ENCODE results near the gene G2E3.
A peak's percentile ranks its signal among the peaks of the same experiment; 100 is the strongest.
"Not testable (repeated sequence)": the region's sequence is repeated elsewhere in the genome, so short reads cannot be mapped to it uniquely, and the experiment has no call there.

G2E3 gene

DNA sequence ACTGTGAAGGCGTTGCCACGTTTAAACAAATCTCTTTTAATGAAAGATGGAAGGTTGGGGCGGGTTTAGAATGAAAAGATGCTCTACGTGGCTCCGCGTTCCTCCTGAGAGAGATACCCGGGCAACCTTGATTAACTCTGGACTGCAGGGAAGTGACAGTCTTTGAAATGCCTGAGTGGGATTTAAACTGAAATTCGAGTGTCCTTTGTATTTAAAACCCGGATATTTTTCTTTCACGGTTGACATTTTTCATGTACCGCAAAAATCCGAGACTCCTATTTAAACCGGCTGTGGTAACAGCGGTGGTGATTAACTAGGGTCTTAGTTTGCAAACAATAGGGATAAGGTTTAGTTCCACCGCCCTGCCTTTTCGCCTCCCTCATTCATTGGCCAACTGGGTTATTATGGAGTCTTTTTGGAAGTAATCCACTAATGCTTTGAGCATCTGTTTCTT lies 707 bp downstream of the G2E3 start:
- DNase-seq (ENCODE audit: insufficient read length, low spot score) = no peak
- peak; percentile 44 for FAIRE-seq

DNA sequence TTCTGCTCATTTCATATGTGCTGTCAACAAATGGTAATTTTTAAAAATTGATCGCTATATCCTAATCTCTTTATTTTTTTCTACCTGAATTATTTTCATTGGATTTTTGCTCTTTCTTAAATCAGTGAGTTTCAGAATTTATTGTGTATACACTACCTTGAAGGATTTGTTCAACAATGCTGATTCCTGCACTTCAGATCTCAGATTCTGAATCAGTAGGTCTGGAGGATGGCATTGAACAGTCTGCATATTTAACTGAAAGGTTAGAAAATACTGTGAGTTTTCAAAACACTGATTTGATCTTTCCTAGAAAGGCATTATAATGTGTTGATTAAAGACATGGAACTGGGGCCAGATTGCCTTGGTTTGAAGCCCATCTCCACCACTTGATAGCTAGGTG lies 1.6 kb downstream of the G2E3 start:
- FAIRE-seq (no peak), DNase-seq (ENCODE audit: insufficient read length, low spot score) (no peak)

DNA sequence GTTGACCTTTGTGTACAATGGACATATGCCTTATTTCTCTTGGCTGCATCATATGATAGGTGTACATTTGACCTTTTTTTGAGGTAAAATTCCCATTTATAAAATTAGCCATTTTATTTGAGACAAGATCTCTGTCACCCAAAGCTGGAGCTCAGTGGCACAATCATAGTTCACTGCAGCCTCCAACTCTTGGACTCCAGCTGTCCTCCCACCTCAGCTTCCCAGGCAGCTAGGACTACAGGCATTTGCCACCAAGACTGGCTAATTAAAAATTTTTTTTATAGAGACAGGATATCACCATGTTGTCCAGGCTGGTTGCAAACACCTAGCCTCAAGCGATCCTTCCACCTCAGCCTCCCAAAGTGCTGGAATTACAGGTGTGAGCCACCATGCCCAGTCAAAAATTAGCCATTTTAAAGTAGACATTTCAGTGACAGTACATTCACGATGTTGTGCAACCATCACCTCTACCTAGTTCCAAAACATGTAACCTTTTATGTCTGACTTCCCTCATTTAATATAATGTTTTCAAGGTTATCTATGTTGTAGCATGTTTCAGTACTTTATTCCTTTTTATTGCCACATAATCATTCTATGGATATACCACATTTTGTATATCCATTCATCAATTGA lies 5.4 kb downstream of the G2E3 start:
- FAIRE-seq = no peak

DNA sequence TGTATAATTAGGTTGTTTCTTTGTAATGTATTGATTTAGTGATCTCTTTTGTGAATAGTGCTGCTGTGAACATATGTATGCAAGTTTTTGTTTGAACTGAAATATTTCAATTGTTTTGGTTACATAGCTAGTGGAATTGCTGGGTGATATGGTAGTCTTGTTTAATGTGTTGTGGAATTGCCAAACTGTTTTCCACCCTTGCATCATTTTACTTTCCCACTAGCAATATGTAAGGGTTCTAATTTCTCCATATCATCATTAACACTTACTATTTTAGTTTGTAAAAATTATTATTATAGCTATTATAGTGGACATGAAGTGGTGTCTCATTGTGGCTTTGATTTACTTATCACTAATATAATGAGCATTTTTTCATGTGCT lies 5.9 kb downstream of the G2E3 start:
- FAIRE-seq (peak; percentile 9), DNase-seq (ENCODE audit: insufficient read length, low spot score) (no peak)

More for the DNA sequence above, 5.4 kb downstream of the G2E3 start:
- DNase-seq (ENCODE audit: insufficient read length, low spot score) = no peak

DNA sequence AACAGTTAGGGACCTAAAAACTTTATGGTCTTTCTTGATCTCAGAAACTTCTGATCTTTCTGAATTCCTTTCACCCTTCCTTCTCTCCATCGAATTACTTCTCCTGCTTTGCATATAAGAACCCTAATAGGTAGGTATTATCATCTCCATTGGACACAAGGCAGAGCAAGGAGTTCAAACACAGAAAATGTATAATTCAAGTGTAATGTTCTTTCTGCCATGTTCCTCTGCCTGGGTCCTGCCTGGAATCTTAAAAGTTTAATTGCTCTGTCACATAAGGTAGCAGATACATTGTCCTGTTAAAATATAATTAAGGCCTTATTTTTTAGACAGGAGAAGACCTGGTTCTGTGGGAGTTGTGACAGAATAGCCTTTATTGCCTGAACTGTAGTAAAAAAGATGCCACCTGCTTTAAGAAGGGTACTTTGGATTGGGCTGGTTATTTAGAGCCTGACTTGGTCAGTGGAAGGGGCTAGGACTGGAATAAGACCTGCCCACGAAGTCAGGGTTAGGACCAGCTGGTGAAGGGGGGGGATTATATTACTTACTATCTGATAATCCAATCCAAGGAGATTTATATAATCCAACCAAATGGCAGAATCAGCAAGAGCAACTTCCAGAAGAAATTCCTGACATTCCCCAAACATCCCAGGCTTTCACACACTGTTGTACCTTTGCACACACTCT lies 10.4 kb downstream of the G2E3 start:
- FAIRE-seq = peak; percentile 86
- no peak for DNase-seq (ENCODE audit: insufficient read length, low spot score)

DNA sequence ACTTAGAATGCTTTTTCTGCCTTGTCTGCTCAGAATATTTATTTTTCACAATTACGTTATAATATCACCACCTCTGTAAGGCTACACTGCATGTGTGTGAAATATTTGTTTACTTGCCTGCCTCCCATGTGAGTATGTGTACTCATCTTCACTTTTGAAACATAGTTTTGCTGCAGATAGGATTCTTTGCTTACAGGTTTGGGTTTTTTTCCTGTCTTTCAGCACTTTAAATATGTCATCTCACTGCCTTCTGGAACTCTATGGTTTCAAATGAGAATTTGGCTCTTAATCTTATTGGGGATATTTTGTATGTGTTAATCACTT lies 10.9 kb downstream of the G2E3 start:
- no peak for FAIRE-seq

DNA sequence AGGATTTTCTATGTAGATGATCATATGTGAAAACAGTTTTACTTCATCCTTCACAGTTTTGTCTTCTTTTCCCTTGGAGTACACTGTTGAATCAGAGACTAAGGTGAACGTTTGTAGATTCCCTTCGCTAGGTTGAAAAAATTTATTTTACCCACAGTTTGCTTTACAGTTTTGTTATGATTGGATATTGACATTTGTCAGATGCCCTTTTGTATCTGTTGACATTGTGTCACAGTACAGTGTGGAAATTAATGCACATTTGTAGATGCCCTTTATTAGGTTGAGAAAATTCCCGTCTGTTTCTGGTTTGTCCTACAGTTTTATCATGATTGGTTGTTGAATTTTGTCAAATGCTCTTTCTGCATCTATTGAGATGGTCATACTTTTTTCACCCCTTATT lies 13.3 kb downstream of the G2E3 start:
- FAIRE-seq = peak; percentile 76
- DNase-seq (ENCODE audit: insufficient read length, low spot score) = no peak

More for the DNA sequence above, 10.9 kb downstream of the G2E3 start:
- no peak for DNase-seq (ENCODE audit: insufficient read length, low spot score)

DNA sequence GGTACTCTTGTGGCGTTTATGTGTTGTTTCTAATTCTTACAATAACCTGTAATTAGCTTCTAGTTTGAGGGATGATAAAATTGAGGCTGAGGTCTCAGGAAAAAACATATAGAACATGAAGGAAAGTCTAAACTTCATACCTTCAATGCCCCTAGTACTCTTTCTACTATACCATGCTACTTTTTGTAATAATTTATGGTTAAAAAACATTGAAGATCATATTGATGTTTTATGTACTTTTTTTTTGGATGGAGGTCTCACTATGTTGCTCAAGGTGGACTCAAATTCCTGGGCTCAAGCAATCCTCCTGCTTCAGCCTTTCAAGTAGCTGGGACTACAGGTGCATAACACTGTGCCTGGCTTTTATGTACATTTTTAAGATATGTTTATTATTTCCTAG lies 13.8 kb downstream of the G2E3 start:
- no peak for FAIRE-seq
- DNase-seq (ENCODE audit: insufficient read length, low spot score) = no peak

DNA sequence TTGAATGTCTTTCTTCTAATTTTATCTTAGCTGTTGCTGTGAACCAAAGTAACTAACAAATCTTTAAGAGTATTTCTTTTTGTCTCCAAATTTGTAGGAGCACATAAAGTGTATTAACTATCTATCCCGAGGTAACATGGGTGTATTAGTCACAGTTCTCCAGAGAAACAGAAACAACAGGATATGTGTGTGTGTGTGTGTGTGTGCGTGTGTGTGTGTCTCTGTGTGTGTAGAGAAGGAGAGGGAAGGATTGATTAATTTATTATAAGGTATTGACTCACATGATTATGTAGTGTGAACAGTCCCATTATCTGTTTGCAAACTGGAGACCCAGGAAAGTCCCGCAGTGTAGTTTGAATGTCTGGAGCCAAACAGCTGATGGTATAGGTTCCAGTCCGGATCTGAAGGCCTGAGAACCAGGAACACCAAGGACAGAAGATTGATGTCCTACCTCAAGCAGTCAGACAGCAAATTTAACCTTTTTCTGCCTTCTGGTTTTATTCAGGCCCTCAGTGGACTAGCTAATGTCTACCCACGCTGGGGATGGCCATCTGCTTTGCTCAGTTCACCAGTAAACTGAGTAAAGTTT lies 14.4 kb downstream of the G2E3 start:
- FAIRE-seq = peak; percentile 91
- DNase-seq (ENCODE audit: insufficient read length, low spot score) = no peak

DNA sequence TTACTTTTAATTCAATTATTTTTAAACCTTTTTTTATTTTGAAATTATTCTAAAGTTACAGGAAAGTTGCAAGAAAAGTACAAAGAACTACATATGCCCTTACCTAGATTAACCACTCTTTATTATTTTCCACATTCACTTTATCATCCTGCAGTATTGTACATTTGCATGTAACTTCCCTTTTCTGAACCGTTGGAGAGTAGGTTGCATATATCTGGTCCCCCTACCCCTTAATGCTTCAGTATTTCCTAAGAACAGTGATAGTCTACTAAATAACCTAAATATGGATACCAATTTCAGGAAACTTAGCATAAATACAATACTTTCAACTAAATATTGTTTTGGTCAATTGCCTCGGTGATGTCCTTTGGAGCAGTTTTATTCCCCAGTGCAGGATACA lies 15.0 kb downstream of the G2E3 start:
- DNase-seq (ENCODE audit: insufficient read length, low spot score) (no peak), FAIRE-seq (no peak)

DNA sequence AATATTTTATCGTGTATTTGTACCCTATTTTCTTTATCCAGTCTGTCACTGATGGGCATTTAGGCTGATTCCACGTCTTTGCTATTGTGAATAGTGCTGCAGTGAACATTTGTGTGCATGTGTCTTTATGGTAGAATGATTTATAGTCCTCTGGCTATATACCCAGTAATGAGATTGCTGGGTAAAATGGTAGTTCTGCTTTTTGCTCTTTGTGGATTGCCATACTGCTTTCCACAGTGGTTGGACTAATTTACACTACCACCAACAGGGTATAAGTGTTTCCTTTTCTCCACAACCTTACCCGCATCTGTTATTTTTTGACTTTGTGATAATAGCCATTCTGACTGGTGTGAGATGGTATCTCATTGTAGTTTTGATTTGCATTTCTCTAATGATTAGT lies 15.8 kb downstream of the G2E3 start:
- peak; percentile 80 for FAIRE-seq
- DNase-seq (ENCODE audit: insufficient read length, low spot score) = not testable (repeated sequence)

DNA sequence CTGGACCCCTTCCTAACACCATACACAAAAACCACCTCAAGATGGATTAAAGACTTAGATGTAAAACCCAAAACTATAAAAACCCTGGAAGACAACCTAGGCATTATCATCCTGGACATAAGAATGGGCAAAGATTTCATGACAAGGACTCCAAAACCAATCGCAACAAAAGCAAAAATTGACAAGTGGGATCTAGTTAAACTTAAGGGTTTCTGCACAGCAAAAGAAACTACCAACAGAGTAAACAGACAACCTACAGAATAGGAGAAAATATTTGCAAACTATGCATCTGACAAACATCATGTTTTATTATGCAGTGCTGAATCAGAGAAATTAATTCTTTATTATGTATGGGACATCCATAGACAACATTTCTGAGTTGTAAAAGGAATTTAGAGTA lies 17.4 kb downstream of the G2E3 start:
- not testable (repeated sequence) for DNase-seq (ENCODE audit: insufficient read length, low spot score); FAIRE-seq

DNA sequence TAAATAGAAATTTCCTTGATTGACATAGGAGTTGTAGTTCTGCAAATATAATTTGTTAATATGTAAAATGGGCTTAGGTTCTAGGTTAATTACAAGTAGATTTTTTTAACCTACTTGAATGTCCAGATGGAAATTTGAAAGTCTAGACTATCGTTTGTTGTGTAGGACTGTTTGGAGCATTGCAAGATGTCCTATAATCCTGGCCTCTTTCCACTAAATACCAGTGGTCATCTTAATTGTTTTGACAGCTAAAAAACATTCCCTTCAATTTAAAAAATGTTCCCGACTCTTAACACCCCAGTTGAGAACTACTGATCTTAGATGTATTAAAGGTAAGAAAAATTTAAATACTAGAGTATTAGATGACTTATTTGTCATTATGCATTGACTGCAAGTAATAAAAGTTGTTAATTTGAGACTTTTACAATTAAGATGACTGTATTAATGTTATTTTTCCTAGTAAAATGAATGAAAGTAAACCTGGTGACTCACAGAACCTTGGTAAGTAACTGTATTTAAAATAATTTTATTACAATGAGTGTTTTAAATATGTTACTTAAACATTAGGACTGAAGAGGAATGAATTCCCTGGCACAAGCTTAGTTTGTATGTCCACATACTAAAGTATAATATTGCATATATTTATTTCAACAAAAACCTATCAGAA lies 21.8 kb downstream of the G2E3 start:
- FAIRE-seq (peak; percentile 51), DNase-seq (ENCODE audit: insufficient read length, low spot score) (no peak)

DNA sequence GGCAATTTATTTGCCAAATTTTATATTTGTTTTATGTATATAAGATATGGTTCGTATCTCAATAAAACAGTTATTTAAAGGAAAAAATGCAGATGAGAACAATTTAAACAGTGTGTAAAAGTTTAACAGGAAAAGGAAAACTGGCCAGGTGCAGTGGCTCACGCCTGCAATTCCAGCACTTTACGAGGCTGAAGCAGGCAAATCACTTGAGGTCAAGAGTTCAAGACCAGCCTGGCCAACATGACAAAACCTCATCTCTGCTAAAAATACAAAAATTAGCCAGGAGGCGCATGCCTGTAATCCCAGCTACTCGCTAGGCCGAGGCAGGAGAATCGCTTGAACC lies 22.3 kb downstream of the G2E3 start:
- DNase-seq (ENCODE audit: insufficient read length, low spot score) = no peak
- peak; percentile 20 for FAIRE-seq

DNA sequence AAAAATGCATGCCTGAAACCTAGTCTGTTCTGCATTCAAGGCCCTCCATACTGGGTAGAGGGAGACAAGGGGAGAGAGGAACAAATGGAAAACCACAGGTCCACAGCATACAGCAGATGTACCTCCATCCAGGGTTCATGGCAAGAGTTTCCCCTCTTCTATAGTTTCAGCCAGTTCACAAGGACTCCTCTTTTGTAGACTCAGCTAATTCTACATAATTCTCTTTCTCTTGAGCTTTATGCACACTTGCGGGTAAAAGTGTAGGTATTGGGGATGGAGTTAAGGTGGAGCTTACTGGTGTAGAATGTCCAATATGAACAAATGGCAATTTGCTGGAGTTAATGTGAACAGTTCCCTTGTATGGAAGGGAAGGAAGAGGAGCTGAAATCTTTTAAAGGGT lies 23.4 kb downstream of the G2E3 start:
- FAIRE-seq (peak; percentile 89), DNase-seq (ENCODE audit: insufficient read length, low spot score) (no peak)

DNA sequence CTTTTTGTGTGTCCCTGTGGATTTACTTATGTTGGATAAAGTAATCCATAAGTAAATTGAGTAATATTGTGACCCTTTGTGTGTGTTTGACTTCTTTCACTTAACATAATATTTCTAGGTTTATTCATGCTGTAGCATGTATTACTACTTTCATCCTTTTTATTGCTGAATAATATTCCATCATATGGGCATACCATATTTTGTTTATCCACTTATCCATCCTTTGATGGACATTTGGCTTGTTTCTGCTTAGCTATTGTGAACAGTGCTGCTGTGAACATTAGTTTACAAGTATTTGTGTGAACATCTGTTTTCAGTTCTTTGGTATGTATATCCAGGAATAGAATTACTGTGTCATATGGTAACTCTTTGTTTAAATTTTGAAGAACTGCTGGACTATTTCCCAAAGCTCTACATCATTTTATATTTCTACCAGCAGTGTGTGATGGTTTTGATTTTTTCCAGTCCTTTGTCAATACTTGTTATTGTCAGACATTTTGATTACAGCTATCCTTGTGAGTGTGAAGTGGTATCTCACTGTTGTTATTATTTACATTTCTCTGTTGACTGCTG lies 25.2 kb downstream of the G2E3 start:
- DNase-seq (ENCODE audit: insufficient read length, low spot score) (no peak), FAIRE-seq (peak; percentile 83)

DNA sequence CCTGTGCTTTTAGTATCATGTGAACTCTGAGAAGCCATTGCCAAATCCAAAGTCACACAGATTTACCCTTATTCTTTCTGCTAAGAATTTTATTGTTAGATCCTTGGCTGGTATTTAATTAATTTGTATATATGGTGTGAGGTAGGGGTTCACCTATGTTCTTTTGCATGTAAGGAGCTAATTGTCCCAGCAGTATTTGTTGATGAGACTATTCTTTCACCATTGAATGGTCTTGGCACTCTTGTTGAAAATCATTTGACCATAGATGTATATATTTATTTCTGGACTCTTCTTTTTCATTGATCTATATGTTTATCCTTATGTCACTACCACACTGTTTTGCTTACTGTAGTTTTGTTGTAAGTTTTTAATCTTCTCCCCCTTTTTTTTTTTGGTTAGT lies 26.2 kb downstream of the G2E3 start:
- DNase-seq (ENCODE audit: insufficient read length, low spot score) (no peak), FAIRE-seq (no peak)

DNA sequence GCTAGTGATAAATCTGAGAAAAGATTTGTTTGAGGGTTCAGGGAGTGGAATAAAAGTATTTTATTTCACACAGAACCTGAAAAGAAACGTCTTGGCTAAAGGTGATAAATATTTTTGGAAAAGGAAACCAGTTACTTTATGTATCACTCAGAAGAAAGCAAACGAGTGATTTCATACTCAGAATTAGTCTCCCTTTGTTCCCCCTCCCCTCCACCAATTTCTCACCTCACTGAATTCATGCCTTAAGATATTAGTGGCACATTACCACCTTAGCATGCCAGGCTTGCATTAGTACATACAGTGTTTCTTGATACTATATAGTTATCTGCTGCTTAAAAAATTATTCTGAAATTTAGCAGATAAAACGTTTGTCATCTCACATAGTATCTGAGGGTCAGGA lies 28.2 kb downstream of the G2E3 start:
- DNase-seq (ENCODE audit: insufficient read length, low spot score) (no peak), FAIRE-seq (no peak)

DNA sequence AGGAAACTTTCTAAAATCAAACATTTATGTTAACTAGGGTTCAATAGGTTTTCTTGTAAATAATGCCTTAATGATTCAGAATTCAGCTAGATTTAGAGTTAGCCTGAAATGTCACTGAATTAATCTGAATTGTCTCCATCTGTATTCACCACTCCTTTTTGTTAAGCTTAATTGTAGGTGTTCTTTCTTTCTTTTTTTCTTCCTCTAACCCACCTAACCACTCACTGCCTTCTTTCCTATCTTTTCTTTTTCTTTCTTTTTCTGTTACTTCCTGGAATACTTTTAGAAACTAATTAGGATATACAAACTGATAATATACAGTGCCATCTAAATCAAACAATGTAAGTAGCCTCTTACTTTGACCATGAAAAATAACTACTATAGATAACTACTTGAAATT lies 29.9 kb downstream of the G2E3 start:
- FAIRE-seq (no peak), DNase-seq (ENCODE audit: insufficient read length, low spot score) (no peak)

DNA sequence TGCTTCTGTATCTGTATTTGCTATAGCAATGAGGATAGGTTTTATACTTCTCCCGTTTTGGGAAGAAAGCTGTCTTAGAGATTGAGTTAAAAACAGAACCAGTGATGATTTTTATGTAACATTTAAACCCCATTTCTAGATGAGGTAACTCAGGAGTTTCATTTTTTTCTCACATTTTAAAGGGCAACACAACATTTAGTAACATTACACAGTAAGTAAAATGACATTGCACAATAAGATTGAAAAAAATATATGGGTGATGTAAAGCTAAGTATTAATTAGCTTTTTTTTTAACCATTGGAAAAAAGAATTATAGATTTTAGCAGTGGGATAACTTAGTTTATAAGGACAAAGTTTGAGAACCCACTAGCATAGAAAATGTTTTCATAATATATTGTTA lies 38.0 kb downstream of the G2E3 start:
- DNase-seq (ENCODE audit: insufficient read length, low spot score) (no peak), FAIRE-seq (no peak)

DNA sequence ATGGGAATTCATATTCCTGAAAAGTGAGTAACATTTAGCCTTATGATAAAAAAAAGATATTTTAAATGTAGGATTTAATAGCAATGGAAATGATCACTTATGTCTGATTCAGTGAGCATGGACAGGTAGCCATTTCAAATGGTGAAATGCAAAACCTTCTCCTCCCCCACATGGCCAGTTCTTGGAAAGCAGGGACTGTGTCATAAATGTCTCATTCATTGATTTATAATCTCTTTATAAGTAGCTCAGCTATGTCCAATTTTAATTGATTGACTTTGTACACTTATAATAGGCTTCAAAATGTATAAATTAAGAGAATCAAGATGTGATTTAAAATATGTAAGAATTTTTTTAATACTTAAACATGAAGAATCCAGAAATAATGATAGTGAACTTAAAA lies 38.5 kb downstream of the G2E3 start:
- FAIRE-seq (no peak), DNase-seq (ENCODE audit: insufficient read length, low spot score) (no peak)
